MM.1S (cell line): Measurements from ENCODE around the gene LRPAP1.

Experiments
- DNase-seq: peaks from one replicate; pipeline ENCODE4 v3.0.0-alpha.2; 2015
- H2AFZ ChIP-seq: fragments of 300-600 bp; sonication (generic); 2 replicates; pipeline ENCODE4 v1.6.0; 2016; ENCODE audit warnings: antibody characterized with exemption, low read length
- H3F3A ChIP-seq: fragments of 300-600 bp; sonication (generic); 2 replicates; pipeline ENCODE4 v1.6.1; 2016; ENCODE audit warnings: mild to moderate bottlenecking, antibody characterized with exemption, low read length, moderate library complexity, mixed read lengths; ENCODE audit not compliant: insufficient read depth
- H3K27ac ChIP-seq: fragments of 300-600 bp; sonication (generic); 2 replicates; pipeline ENCODE4 v1.5.1; 2016; ENCODE audit warnings: mild to moderate bottlenecking, low read length
- H3K27me3 ChIP-seq: fragments of 300-600 bp; sonication (generic); replicated peaks from 2 replicates; pipeline ENCODE4 v1.6.0; 2016; ENCODE audit warnings: low read length; ENCODE audit not compliant: insufficient read depth
- H3K36me3 ChIP-seq: fragments of 300-600 bp; sonication (generic); replicated peaks from 2 replicates; pipeline ENCODE4 v1.6.1; 2016; ENCODE audit warnings: mild to moderate bottlenecking, low read length, mixed read lengths; ENCODE audit not compliant: insufficient read depth
- H3K4me1 ChIP-seq: fragments of 300-600 bp; sonication (generic); 2 replicates; pipeline ENCODE4 v1.6.1; 2016; ENCODE audit warnings: low read length, mixed read lengths
- H3K4me2 ChIP-seq: fragments of 300-600 bp; sonication (generic); 2 replicates; pipeline ENCODE4 v1.6.0; 2016; ENCODE audit warnings: low read depth, low read length
- H3K4me3 ChIP-seq: fragments of 300-600 bp; sonication (generic); 2 replicates; pipeline ENCODE4 v1.5.1; 2016; ENCODE audit warnings: low read length, mixed read lengths
- H3K79me2 ChIP-seq: fragments of 300-600 bp; sonication (generic); 2 replicates; pipeline ENCODE4 v1.6.1; 2016; ENCODE audit warnings: mixed run types, low read length, mixed read lengths
- H3K9ac ChIP-seq: fragments of 300-600 bp; sonication (generic); 2 replicates; pipeline ENCODE4 v1.6.1; 2016; ENCODE audit warnings: low read length, mixed read lengths
- H3K9me2 ChIP-seq: fragments of 300-600 bp; sonication (generic); replicated peaks from 2 replicates; pipeline ENCODE4 v1.6.1; 2016; ENCODE audit warnings: mild to moderate bottlenecking, low read length, mixed read lengths; ENCODE audit not compliant: insufficient read depth
- H3K9me3 ChIP-seq: fragments of 300-600 bp; sonication (generic); replicated peaks from 2 replicates; pipeline ENCODE4 v1.6.1; 2016; ENCODE audit warnings: mild to moderate bottlenecking, low read length, mixed read lengths; ENCODE audit not compliant: insufficient read depth
- H4K20me1 ChIP-seq: fragments of 300-600 bp; sonication (generic); 2 replicates; pipeline ENCODE4 v1.6.1; 2016; ENCODE audit warnings: mild to moderate bottlenecking, low read length, moderate library complexity, mixed read lengths; ENCODE audit not compliant: insufficient read depth
- CTCF ChIP-seq: fragments of 300-600 bp; sonication (generic); IDR thresholded peaks from 2 replicates; pipeline ENCODE4 v1.5.1; 2016; ENCODE audit warnings: antibody characterized with exemption, low read length, mixed read lengths
- EZH2 ChIP-seq: fragments of 300-600 bp; sonication (generic); optimal IDR thresholded peaks from 2 replicates; pipeline ENCODE3; 2017; ENCODE audit warnings: low read depth, mild to moderate bottlenecking, antibody characterized with exemption, low read length, mixed read lengths
- EZH2phosphoT487 ChIP-seq: fragments of 300-600 bp; sonication (generic); IDR thresholded peaks from 2 replicates; pipeline ENCODE4 v1.6.1; 2018; ENCODE audit warnings: antibody characterized with exemption, low read length

LRPAP1 gene

GRCh38 chr4:3522651-3523050 is 9.6 kb downstream of the LRPAP1 start:
- TF ChIP-seq EZH2phosphoT487 (no peak), CTCF (no peak), EZH2 (no peak)
- no peak overlapping the region for H3K27ac ChIP-seq
- H3K4me1 ChIP-seq: no peaks in the 10 kb centered on the region
- no peaks in the 10 kb centered on the region for H3K27me3 ChIP-seq
- no peak overlapping the region for H3K4me3 ChIP-seq
- H3K79me2 ChIP-seq: peaks cover 20% of the 10 kb centered on the region; the same call in 1 of the 2 replicates
- no peaks in the 10 kb centered on the region; the same call in 1 of the 2 replicates for H3K36me3 ChIP-seq
- H4K20me1 ChIP-seq: no peaks in the 10 kb centered on the region
- no peaks in the 10 kb centered on the region for H3K9me3 ChIP-seq
- no peak for DNase-seq
- H3F3A ChIP-seq: no peaks in the 10 kb centered on the region
- no peak overlapping the region for H2AFZ ChIP-seq
- H3K9me2 ChIP-seq: no peaks in the 10 kb centered on the region
- no peak overlapping the region for H3K4me2 ChIP-seq
- no peak overlapping the region for H3K9ac ChIP-seq

- Histone ChIP-seq H3K9me2 (no peaks in the 10 kb centered on the region), H3K9me3 (no peaks in the 10 kb centered on the region), H3K36me3 (no peaks in the 10 kb centered on the region; the same call in 1 of the 2 replicates), H3F3A (no peaks in the 10 kb centered on the region), H3K27ac (no peak overlapping the region), H3K4me2 (no peak overlapping the region), H4K20me1 (no peaks in the 10 kb centered on the region), H3K27me3 (no peaks in the 10 kb centered on the region), H3K4me1 (no peaks in the 10 kb centered on the region), H3K79me2 (peaks cover 16% of the 10 kb centered on the region; the same call in 1 of the 2 replicates), H2AFZ (no peak overlapping the region), H3K4me3 (no peak overlapping the region), H3K9ac (no peak overlapping the region)
- TF ChIP-seq EZH2phosphoT487: no peak
- TF ChIP-seq CTCF: no peak
- no peak for TF ChIP-seq EZH2
- no peak for DNase-seq
Measured at GRCh38 chr4:3522326-3522640, 9.9 kb downstream of the LRPAP1 start.

- Histone ChIP-seq H3K27ac (no peak overlapping the region), H3K9me3 (no peaks in the 10 kb centered on the region), H3F3A (no peaks in the 10 kb centered on the region), H3K4me1 (no peaks in the 10 kb centered on the region), H3K79me2 (peaks cover 11% of the 10 kb centered on the region; the same call in 1 of the 2 replicates), H2AFZ (no peak overlapping the region), H3K36me3 (no peaks in the 10 kb centered on the region; the same call in 1 of the 2 replicates), H4K20me1 (no peaks in the 10 kb centered on the region), H3K4me2 (no peak overlapping the region), H3K27me3 (no peaks in the 10 kb centered on the region), H3K4me3 (no peak overlapping the region), H3K9me2 (no peaks in the 10 kb centered on the region), H3K9ac (no peak overlapping the region)
- TF ChIP-seq CTCF (no peak), EZH2 (no peak), EZH2phosphoT487 (no peak)
- DNase-seq: no peak
Measured at GRCh38 chr4:3521621-3522325, 10.4 kb downstream of the LRPAP1 start.
